Measurements from ENCODE around the gene GJB2. TPM values are rescaled to one million over a fixed set of nuclear protein-coding genes. Genes with fewer than 3 reads are reported as not detected.

The GJB2 gene
- total RNA-seq, 2 experiments from 2014 or later: 0.72 to 0.89 TPM

GRCh38 chr13:20191311-20192157, 1.2 kb downstream of the GJB2 start:
- CTCF ChIA-PET: interaction anchor here (0.6 to 2.9 kb wide), 4 partner anchors 9 to 303 kb away, joined by 3 to 14 read pairs (median 4); no protein-coding TSS in a partner anchor
- peak overlapping the region; percentile 65 for H3K4me3 Mint-ChIP-seq
- H3K9me3 Mint-ChIP-seq: no peaks in the 10 kb centered on the region
- H3K4me1 Mint-ChIP-seq (ENCODE audit: low read depth): peaks cover 13% of the 10 kb centered on the region
- intact Hi-C loops (cut with micrococcal nuclease): loop anchor here (2.0 kb wide), 1 partner anchor 711 kb away; the partner anchor contains the start of gene XPO4
- DNase-seq: no peak
- H3K27me3 Mint-ChIP-seq (ENCODE audit: low read depth): peaks cover 39% of the 10 kb centered on the region
- no peak overlapping the region for H3K27ac Mint-ChIP-seq
- no peaks in the 10 kb centered on the region for H3K36me3 Mint-ChIP-seq (ENCODE audit: low read depth)

GRCh38 chr13:20190481-20191310, 2.0 kb downstream of the GJB2 start:
- CTCF ChIA-PET: interaction anchor here (1.5 to 2.9 kb wide), 3 partner anchors 8 to 304 kb away, joined by 3 to 14 read pairs (median 4); no protein-coding TSS in a partner anchor
- H3K4me1 Mint-ChIP-seq (ENCODE audit: low read depth): peaks cover 13% of the 10 kb centered on the region
- H3K27ac Mint-ChIP-seq: no peak overlapping the region
- DNase-seq: no peak
- no peak overlapping the region for H3K4me3 Mint-ChIP-seq
- peaks cover 35% of the 10 kb centered on the region for H3K27me3 Mint-ChIP-seq (ENCODE audit: low read depth)
- no peaks in the 10 kb centered on the region for H3K36me3 Mint-ChIP-seq (ENCODE audit: low read depth)
- intact Hi-C loops (cut with micrococcal nuclease): no loop called here
- H3K9me3 Mint-ChIP-seq: no peaks in the 10 kb centered on the region

- CTCF ChIA-PET: interaction anchor here (0.6 to 2.9 kb wide), 4 partner anchors 8 to 633 kb away, joined by 3 to 14 read pairs (median 4); no protein-coding TSS in a partner anchor
- Mint-ChIP-seq H3K4me1 (ENCODE audit: low read depth) (peaks cover 13% of the 10 kb centered on the region), H3K27me3 (ENCODE audit: low read depth) (peaks cover 29% of the 10 kb centered on the region), H3K36me3 (ENCODE audit: low read depth) (no peaks in the 10 kb centered on the region), H3K27ac (no peak overlapping the region), H3K4me3 (no peak overlapping the region), H3K9me3 (no peaks in the 10 kb centered on the region)
- DNase-seq: no peak
- intact Hi-C loops (cut with micrococcal nuclease): no loop called here
Measured at GRCh38 chr13:20190076-20190475, 2.7 kb downstream of the GJB2 start.

GRCh38 chr13:20188667-20189553, 3.8 kb downstream of the GJB2 start:
- Mint-ChIP-seq H3K9me3 (no peaks in the 10 kb centered on the region), H3K36me3 (ENCODE audit: low read depth) (no peaks in the 10 kb centered on the region), H3K4me3 (no peak overlapping the region), H3K27me3 (ENCODE audit: low read depth) (peaks cover 18% of the 10 kb centered on the region), H3K27ac (no peak overlapping the region), H3K4me1 (ENCODE audit: low read depth) (peaks cover 3% of the 10 kb centered on the region)
- peak; percentile 20 for DNase-seq
- CTCF ChIA-PET: interaction anchor here (0.8 to 1.0 kb wide), 2 partner anchors 8 to 35 kb away, joined by 3 to 4 read pairs; no protein-coding TSS in a partner anchor
- intact Hi-C loops (cut with micrococcal nuclease): no loop called here

- CTCF ChIA-PET: interaction anchor here (1.1 to 2.6 kb wide), 3 partner anchors 8 to 306 kb away, joined by 4 to 9 read pairs (median 7); no protein-coding TSS in a partner anchor
- Mint-ChIP-seq H3K27me3 (ENCODE audit: low read depth) (peaks cover 10% of the 10 kb centered on the region), H3K36me3 (ENCODE audit: low read depth) (no peaks in the 10 kb centered on the region), H3K4me1 (ENCODE audit: low read depth) (no peaks in the 10 kb centered on the region), H3K9me3 (no peaks in the 10 kb centered on the region), H3K4me3 (no peak overlapping the region), H3K27ac (no peak overlapping the region)
- intact Hi-C loops (cut with micrococcal nuclease): no loop called here
- no peak for DNase-seq
Measured at GRCh38 chr13:20186771-20187170, 6.0 kb downstream of the GJB2 start.

GRCh38 chr13:20185366-20186056, 7.2 kb downstream of the GJB2 start:
- no peak overlapping the region for H3K27ac Mint-ChIP-seq
- H3K9me3 Mint-ChIP-seq: no peaks in the 10 kb centered on the region
- CTCF ChIA-PET: interaction anchor here (0.6 to 2.6 kb wide), 5 partner anchors 10 to 19 kb away, joined by 3 to 9 read pairs (median 5); no protein-coding TSS in a partner anchor
- H3K27me3 Mint-ChIP-seq (ENCODE audit: low read depth): peaks cover 5% of the 10 kb centered on the region
- intact Hi-C loops (cut with micrococcal nuclease): no loop called here
- H3K4me3 Mint-ChIP-seq: no peak overlapping the region
- H3K36me3 Mint-ChIP-seq (ENCODE audit: low read depth): no peaks in the 10 kb centered on the region
- no peaks in the 10 kb centered on the region for H3K4me1 Mint-ChIP-seq (ENCODE audit: low read depth)
- no peak for DNase-seq

- H3K4me1 Mint-ChIP-seq (ENCODE audit: low read depth): no peaks in the 10 kb centered on the region
- intact Hi-C loops (cut with micrococcal nuclease): loop anchor here (1.0 kb wide), 4 partner anchors 307 to 743 kb away; no protein-coding TSS in a partner anchor
- peak; percentile 54 for DNase-seq
- H3K36me3 Mint-ChIP-seq (ENCODE audit: low read depth): no peaks in the 10 kb centered on the region
- no peak overlapping the region for H3K27ac Mint-ChIP-seq
- peaks cover 30% of the 10 kb centered on the region for H3K27me3 Mint-ChIP-seq (ENCODE audit: low read depth)
- CTCF ChIA-PET: interaction anchor here (0.6 to 2.2 kb wide), 15 partner anchors 9 to 667 kb away, joined by 3 to 14 read pairs (median 4); no protein-coding TSS in a partner anchor
- no peak overlapping the region for H3K4me3 Mint-ChIP-seq
- no peaks in the 10 kb centered on the region for H3K9me3 Mint-ChIP-seq
Measured at GRCh38 chr13:20182231-20182846, 10.4 kb downstream of the GJB2 start.

GRCh38 chr13:20181188-20181587, 11.6 kb downstream of the GJB2 start:
- Mint-ChIP-seq H3K27ac (no peak overlapping the region), H3K9me3 (no peaks in the 10 kb centered on the region), H3K4me1 (ENCODE audit: low read depth) (no peaks in the 10 kb centered on the region), H3K27me3 (ENCODE audit: low read depth) (peaks cover 39% of the 10 kb centered on the region), H3K4me3 (no peak overlapping the region), H3K36me3 (ENCODE audit: low read depth) (no peaks in the 10 kb centered on the region)
- CTCF ChIA-PET: interaction anchor here (1.3 to 2.2 kb wide), 4 partner anchors 9 to 302 kb away, joined by 4 to 14 read pairs (median 6); no protein-coding TSS in a partner anchor
- DNase-seq: no peak
- intact Hi-C loops (cut with micrococcal nuclease): no loop called here

- Mint-ChIP-seq H3K36me3 (ENCODE audit: low read depth) (no peaks in the 10 kb centered on the region), H3K27me3 (ENCODE audit: low read depth) (peaks cover 60% of the 10 kb centered on the region), H3K4me1 (ENCODE audit: low read depth) (peaks cover 21% of the 10 kb centered on the region), H3K9me3 (no peaks in the 10 kb centered on the region), H3K27ac (no peak overlapping the region), H3K4me3 (no peak overlapping the region)
- CTCF ChIA-PET: interaction anchor here (0.7 kb wide), 1 partner anchor 9 kb away, joined by 4 read pairs; no protein-coding TSS in a partner anchor
- intact Hi-C loops (cut with micrococcal nuclease): no loop called here
- DNase-seq: no peak
Measured at GRCh38 chr13:20178156-20178555, 14.6 kb downstream of the GJB2 start.

- CTCF ChIA-PET: interaction anchor here (1.7 kb wide), 1 partner anchor 20 kb away, joined by 9 read pairs; no protein-coding TSS in a partner anchor
- Mint-ChIP-seq H3K27ac (no peak overlapping the region), H3K4me1 (ENCODE audit: low read depth) (peaks cover 21% of the 10 kb centered on the region), H3K36me3 (ENCODE audit: low read depth) (no peaks in the 10 kb centered on the region), H3K4me3 (no peak overlapping the region), H3K27me3 (ENCODE audit: low read depth) (peaks cover 68% of the 10 kb centered on the region), H3K9me3 (no peaks in the 10 kb centered on the region)
- DNase-seq: no peak
- intact Hi-C loops (cut with micrococcal nuclease): no loop called here
Measured at GRCh38 chr13:20177049-20177831, 15.5 kb downstream of the GJB2 start.
